PC-9 (cell line): Measurements from ENCODE around the gene NYAP2. TPM values are rescaled to one million over a fixed set of nuclear protein-coding genes. Genes with fewer than 3 reads are reported as not detected.

ENCODE experiments used
- BruUV-seq: library from RNA; stranded (reverse); fragments of 400-500 nt; replicated peaks from 2 replicates; lab custom pipeline; 2021; lab: Mats Ljungman, UMichigan
- CTCF ChIA-PET: fragments of 300-600 bp; sonication (Branson Sonifier 250); formaldehyde crosslinking; loops from one replicate; lab custom pipeline; 2022; ENCODE audit warnings: antibody characterized with exemption; lab: Charles Lee
- POLR2A ChIA-PET: fragments of 300-600 bp; sonication (Branson Sonifier 250); formaldehyde crosslinking; loops from one replicate; lab custom pipeline; 2022; ENCODE audit warnings: antibody characterized with exemption; ENCODE audit not compliant: unreplicated experiment; lab: Charles Lee
- DNase-seq, 2 experiments: peaks; one replicate each; pipeline versions ENCODE4 v3.0.0 to v3.0.0-alpha.2; 2015 to 2022; ENCODE audit warnings: mixed read lengths in 1 of 2
- H2AFZ ChIP-seq: fragments of 200-600 bp; sonication (generic); 2 replicates; pipeline ENCODE4 v1.8.1; 2017; ENCODE audit warnings: antibody characterized with exemption
- H3F3A ChIP-seq: fragments of 200-600 bp; sonication (generic); 2 replicates; pipeline ENCODE4 v1.8.1; 2017; ENCODE audit warnings: antibody characterized with exemption, mild to moderate bottlenecking, low read depth; ENCODE audit not compliant: insufficient read depth
- H3K27ac ChIP-seq: fragments of 200-600 bp; sonication (generic); 2 replicates; pipeline ENCODE4 v1.6.1; 2016; ENCODE audit warnings: mixed run types
- H3K27me3 ChIP-seq: fragments of 200-600 bp; sonication (generic); 2 replicates; pipeline ENCODE4 v1.6.1; 2016; ENCODE audit warnings: low read depth, mixed run types; ENCODE audit not compliant: insufficient read depth
- H3K36me3 ChIP-seq: fragments of 200-600 bp; sonication (generic); 2 replicates; pipeline ENCODE4 v1.6.1; 2016; ENCODE audit warnings: low read depth, mixed run types
- H3K4me1 ChIP-seq: fragments of 200-600 bp; sonication (generic); replicated peaks from 2 replicates; pipeline ENCODE4 v1.6.1; 2016; ENCODE audit warnings: mixed run types; ENCODE audit not compliant: insufficient read depth
- H3K4me2 ChIP-seq: fragments of 200-600 bp; sonication (generic); 2 replicates; pipeline ENCODE4 v1.6.1; 2017; ENCODE audit warnings: mixed run types
- H3K4me3 ChIP-seq: fragments of 200-600 bp; sonication (generic); 2 replicates; pipeline ENCODE4 v1.6.1; 2016; ENCODE audit warnings: mixed run types
- H3K79me2 ChIP-seq: fragments of 200-600 bp; sonication (generic); 2 replicates; pipeline ENCODE4 v1.6.1; 2017; ENCODE audit warnings: low read depth, mixed run types
- H3K9me2 ChIP-seq: fragments of 200-600 bp; sonication (generic); 2 replicates; pipeline ENCODE4 v1.8.1; 2017; ENCODE audit warnings: mild to moderate bottlenecking; ENCODE audit not compliant: insufficient read depth
- H3K9me3 ChIP-seq: fragments of 200-600 bp; sonication (generic); 2 replicates; pipeline ENCODE4 v1.8.1; 2016; ENCODE audit warnings: low read depth; ENCODE audit not compliant: insufficient read depth
- H4K20me1 ChIP-seq: fragments of 200-600 bp; sonication (generic); 2 replicates; pipeline ENCODE4 v1.8.1; 2017; ENCODE audit not compliant: insufficient read depth
- EZH2 ChIP-seq: fragments of 200-600 bp; sonication (generic); IDR thresholded peaks from 2 replicates; pipeline ENCODE4 v1.8.0; 2017; ENCODE audit warnings: antibody characterized with exemption, low read depth
- intact Hi-C: fragments of 100-400 bp; cut with micrococcal nuclease; formaldehyde crosslinking; loops from one replicate; pipeline ENCODE4 v1.10.0; 2022; ENCODE audit not compliant: unreplicated experiment
- total RNA-seq: library from RNA; stranded (reverse); gene quantifications from 2 replicates; pipeline ENCODE4 v1.2.3, GENCODE V29; 2021
- TF ChIP-seq, protein P1 (sequence below): fragments of 200-600 bp; sonication (generic); conservative IDR thresholded peaks from 2 replicates; pipeline ENCODE4 v1.6.1; 2017; ENCODE audit warnings: mixed run types, antibody characterized with exemption, mild to moderate bottlenecking, moderate library complexity

Gene NYAP2
- total RNA-seq, 1 experiment from 2014 or later = 0.65 TPM

- no peak overlapping the region for H3K27ac ChIP-seq
- H2AFZ ChIP-seq = no peak overlapping the region
- no peak overlapping the region for H3K4me2 ChIP-seq
- no peaks in the 10 kb centered on the region for H3K79me2 ChIP-seq
- POLR2A ChIA-PET = no interaction called here
- H3K4me3 ChIP-seq = no peak overlapping the region
- H3F3A ChIP-seq = no peaks in the 10 kb centered on the region
- H3K9me3 ChIP-seq = no peaks in the 10 kb centered on the region
- no peaks in the 10 kb centered on the region for H3K27me3 ChIP-seq
- no peaks in the 10 kb centered on the region for H3K4me1 ChIP-seq
- TF ChIP-seq EZH2 = no peak
- TF ChIP-seq, protein P1, sequence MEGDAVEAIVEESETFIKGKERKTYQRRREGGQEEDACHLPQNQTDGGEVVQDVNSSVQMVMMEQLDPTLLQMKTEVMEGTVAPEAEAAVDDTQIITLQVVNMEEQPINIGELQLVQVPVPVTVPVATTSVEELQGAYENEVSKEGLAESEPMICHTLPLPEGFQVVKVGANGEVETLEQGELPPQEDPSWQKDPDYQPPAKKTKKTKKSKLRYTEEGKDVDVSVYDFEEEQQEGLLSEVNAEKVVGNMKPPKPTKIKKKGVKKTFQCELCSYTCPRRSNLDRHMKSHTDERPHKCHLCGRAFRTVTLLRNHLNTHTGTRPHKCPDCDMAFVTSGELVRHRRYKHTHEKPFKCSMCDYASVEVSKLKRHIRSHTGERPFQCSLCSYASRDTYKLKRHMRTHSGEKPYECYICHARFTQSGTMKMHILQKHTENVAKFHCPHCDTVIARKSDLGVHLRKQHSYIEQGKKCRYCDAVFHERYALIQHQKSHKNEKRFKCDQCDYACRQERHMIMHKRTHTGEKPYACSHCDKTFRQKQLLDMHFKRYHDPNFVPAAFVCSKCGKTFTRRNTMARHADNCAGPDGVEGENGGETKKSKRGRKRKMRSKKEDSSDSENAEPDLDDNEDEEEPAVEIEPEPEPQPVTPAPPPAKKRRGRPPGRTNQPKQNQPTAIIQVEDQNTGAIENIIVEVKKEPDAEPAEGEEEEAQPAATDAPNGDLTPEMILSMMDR = no peak
- H3K36me3 ChIP-seq = no peaks in the 10 kb centered on the region
- no peak for DNase-seq
- no peaks in the 10 kb centered on the region for H4K20me1 ChIP-seq
- no peaks in the 10 kb centered on the region for H3K9me2 ChIP-seq
- intact Hi-C loops = no loop called here
- BruUV-seq = no TSS peak
- CTCF ChIA-PET = no interaction called here
Measured at GRCh38 chr2:225355788-225356187, 43.7 kb upstream of the NYAP2 start.

DNA sequence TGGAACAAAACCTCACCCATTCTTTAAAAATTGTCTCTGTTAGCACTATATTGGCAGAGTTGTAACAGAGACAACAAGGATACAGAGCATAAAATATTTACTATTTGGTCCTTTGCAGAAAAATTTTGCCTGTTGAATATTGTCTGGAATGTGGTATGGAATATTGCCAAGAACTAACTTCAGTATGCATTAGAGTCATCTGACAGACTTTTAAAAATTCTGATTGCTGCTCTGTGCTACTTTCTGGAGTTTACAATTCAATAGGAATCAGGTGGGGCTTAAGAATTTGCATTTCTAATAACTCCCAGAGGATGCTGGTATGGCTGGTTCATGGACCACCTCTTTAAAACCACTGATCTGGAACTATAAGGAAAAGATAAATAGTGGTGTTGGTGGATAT lies 32.8 kb upstream of the NYAP2 start:
- Histone ChIP-seq H3K4me3 (no peak overlapping the region), H2AFZ (no peak overlapping the region), H3K36me3 (no peaks in the 10 kb centered on the region), H3K4me2 (no peak overlapping the region), H4K20me1 (no peaks in the 10 kb centered on the region), H3K4me1 (no peaks in the 10 kb centered on the region), H3K9me3 (no peaks in the 10 kb centered on the region), H3K79me2 (no peaks in the 10 kb centered on the region), H3K27ac (no peak overlapping the region), H3K27me3 (no peaks in the 10 kb centered on the region), H3F3A (no peaks in the 10 kb centered on the region), H3K9me2 (no peaks in the 10 kb centered on the region)
- intact Hi-C loops = no loop called here
- DNase-seq = no peak
- ChIA-PET POLR2A (no interaction called here), CTCF (no interaction called here)
- TF ChIP-seq, protein P1 = no peak
- TF ChIP-seq EZH2 = no peak
- BruUV-seq = no TSS peak

- no peak overlapping the region for H3K4me3 ChIP-seq
- DNase-seq = peak in 1 of 2 experiments; percentile 16
- intact Hi-C loops = no loop called here
- no peaks in the 10 kb centered on the region for H4K20me1 ChIP-seq
- TF ChIP-seq, protein P1 = no peak
- no peak for TF ChIP-seq EZH2
- no peaks in the 10 kb centered on the region for H3K79me2 ChIP-seq
- no peaks in the 10 kb centered on the region for H3F3A ChIP-seq
- H3K9me3 ChIP-seq = no peaks in the 10 kb centered on the region
- H3K4me1 ChIP-seq = no peaks in the 10 kb centered on the region
- ChIA-PET POLR2A (no interaction called here), CTCF (no interaction called here)
- no peaks in the 10 kb centered on the region for H3K27me3 ChIP-seq
- H3K27ac ChIP-seq = no peak overlapping the region
- no peaks in the 10 kb centered on the region for H3K36me3 ChIP-seq
- no peaks in the 10 kb centered on the region for H3K9me2 ChIP-seq
- no peak overlapping the region for H3K4me2 ChIP-seq
- no TSS peak for BruUV-seq
- no peak overlapping the region for H2AFZ ChIP-seq
Measured at GRCh38 chr2:225367482-225367881, 32.0 kb upstream of the NYAP2 start.
